Tibial nerve (tissue), 4 donors: Measurements from ENCODE around the gene FGFR3.

ENCODE experiments used
- EP300 ChIP-seq, 2 donors: sonication (generic); formaldehyde crosslinking; IDR thresholded peaks; one replicate each; pipeline ENCODE4 v1.6.1; 2017; ENCODE audit warnings: antibody characterized with exemption in 2 of 2, mild to moderate bottlenecking in 1 of 2
- POLR2A ChIP-seq, 2 donors: fragments of 450-650 bp; IDR thresholded peaks; one replicate each; pipeline ENCODE4 v1.6.1; 2017; ENCODE audit warnings: antibody characterized with exemption in 2 of 2, mild to moderate bottlenecking in 2 of 2, moderate library complexity in 2 of 2
- TF ChIP-seq, protein P1 (sequence below), 5 experiments: fragments of 200-600 bp in 3 of 5; fragments of 450-650 bp in 2 of 5; sonication (generic) in 3 of 5; IDR thresholded peaks; one replicate each; pipeline ENCODE4 v1.5.1; 2016 to 2019; ENCODE audit warnings: antibody characterized with exemption in 5 of 5, mild to moderate bottlenecking in 3 of 5, moderate library complexity in 2 of 5

DNA sequence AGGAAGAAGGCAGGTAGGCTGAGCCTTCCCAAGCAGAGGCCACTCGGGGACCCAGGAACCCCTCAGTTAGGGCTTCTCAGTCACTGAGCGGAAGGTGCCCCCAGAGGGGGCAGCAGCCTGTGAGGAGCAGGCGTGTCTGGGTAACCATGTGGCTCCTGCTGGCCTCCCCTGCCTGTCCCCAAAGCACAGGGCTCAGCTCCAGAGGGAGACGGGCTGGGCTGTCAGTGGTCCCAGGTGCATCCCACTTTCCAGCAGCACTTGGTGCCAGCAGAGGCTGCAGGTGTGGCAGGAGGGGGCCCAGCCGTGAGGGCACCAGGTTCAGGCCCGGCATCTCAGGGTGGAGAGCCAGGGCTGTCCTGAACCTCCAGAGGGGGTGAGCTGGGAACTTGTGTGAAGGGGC, 49.1 kb upstream of the FGFR3 start:
- TF ChIP-seq, protein P1, sequence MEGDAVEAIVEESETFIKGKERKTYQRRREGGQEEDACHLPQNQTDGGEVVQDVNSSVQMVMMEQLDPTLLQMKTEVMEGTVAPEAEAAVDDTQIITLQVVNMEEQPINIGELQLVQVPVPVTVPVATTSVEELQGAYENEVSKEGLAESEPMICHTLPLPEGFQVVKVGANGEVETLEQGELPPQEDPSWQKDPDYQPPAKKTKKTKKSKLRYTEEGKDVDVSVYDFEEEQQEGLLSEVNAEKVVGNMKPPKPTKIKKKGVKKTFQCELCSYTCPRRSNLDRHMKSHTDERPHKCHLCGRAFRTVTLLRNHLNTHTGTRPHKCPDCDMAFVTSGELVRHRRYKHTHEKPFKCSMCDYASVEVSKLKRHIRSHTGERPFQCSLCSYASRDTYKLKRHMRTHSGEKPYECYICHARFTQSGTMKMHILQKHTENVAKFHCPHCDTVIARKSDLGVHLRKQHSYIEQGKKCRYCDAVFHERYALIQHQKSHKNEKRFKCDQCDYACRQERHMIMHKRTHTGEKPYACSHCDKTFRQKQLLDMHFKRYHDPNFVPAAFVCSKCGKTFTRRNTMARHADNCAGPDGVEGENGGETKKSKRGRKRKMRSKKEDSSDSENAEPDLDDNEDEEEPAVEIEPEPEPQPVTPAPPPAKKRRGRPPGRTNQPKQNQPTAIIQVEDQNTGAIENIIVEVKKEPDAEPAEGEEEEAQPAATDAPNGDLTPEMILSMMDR (IDR thresholded peaks at IDR 0.05): no peak
- TF ChIP-seq POLR2A (IDR thresholded peaks at IDR 0.05) (no peak), EP300 (IDR thresholded peaks at IDR 0.05) (no peak)
